Mammary epithelial cell (primary cell): Measurements from ENCODE around the gene USP6.
"Not testable (repeated sequence)": the region's sequence is repeated elsewhere in the genome, so short reads cannot be mapped to it uniquely, and the experiment has no call there.

Experiments
- CTCF ChIP-seq, 2 donors: IDR thresholded peaks in 1 of 2; conservative IDR thresholded peaks in 1 of 2; 2 replicates each; pipeline ENCODE4 v1.5.1; 2011 to 2012; ENCODE audit warnings: inconsistent platforms in 2 of 2, low read length in 2 of 2, mild to moderate bottlenecking in 2 of 2, control low read depth in 1 of 2, low read depth in 1 of 2; ENCODE audit not compliant: insufficient read depth in 1 of 2; ENCODE audit errors: extremely low read depth in 1 of 2
- EZH2 ChIP-seq: IDR thresholded peaks from 2 replicates; pipeline ENCODE4 v1.6.1; 2012; ENCODE audit warnings: low read length, inconsistent platforms, borderline replicate concordance

DNA sequence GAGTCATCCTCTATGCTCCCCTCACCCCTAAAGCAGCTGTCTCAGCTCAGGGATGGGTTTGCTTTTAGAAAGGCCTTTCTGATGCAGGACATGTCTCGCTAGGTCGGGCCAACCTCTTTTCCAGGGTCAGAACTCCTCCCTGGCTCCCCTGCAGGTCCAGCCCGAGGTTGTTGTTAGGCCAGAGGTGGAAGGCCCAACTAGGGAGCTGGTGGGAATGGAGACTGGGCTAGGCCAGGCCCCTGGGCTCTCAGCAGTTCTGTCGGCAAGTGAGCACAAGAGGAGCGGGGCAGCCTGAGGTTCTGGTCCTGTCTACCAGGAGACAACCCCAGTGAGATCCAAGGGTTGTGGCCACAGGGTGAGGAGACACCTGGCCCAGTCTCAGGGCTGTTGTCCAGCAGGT is 14.9 kb downstream of the USP6 start:
- not testable (repeated sequence) for TF ChIP-seq CTCF (conservative IDR thresholded peaks at IDR 0.05 in 1 of 2, IDR thresholded peaks at IDR 0.05 in 1 of 2; ENCODE audit: extremely low read depth in 1 of 2, insufficient read depth in 1 of 2, low read depth in 1 of 2, low read length in 2 of 2); EZH2
